Erythroblast (primary cell): ENCODE data around the gene ANKRD6.

Experiments used
- GATA1 ChIP-seq: IDR thresholded peaks from 2 replicates; pipeline ENCODE4 v1.6.1; 2011; ENCODE audit warnings: low read depth, mild to moderate bottlenecking, control low read depth, low read length, moderate library complexity
- POLR2A ChIP-seq: IDR thresholded peaks from 2 replicates; pipeline ENCODE4 v1.6.1; 2011; ENCODE audit warnings: mild to moderate bottlenecking, low read length

GRCh38 chr6:89449193-89449592 is 16.2 kb downstream of the ANKRD6 start:
- TF ChIP-seq POLR2A (no peak), GATA1 (no peak)
